Measurements from ENCODE around the gene EIF1AX.

DNA sequence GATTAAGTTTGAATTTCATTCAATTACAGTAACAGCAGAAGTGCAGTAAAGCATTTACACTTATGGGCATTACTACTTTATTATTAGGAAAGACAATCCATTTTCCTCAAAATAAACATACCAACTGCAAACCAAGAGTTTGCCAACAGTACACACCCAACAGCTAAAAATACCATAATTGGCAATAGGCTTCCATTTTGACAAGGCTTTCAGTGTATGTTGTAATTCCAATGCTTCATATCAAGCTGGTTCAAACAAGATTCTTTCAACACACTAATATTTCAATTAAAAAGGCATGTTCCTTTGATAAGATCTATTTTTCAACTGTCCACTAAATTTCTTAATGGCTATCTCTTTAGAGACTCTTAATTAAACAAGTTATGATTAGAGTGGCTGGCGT is 12.1 kb downstream of the EIF1AX start:
- TF ChIP-seq EZH2 (IDR thresholded peaks at IDR 0.05; ENCODE audit: insufficient read depth, poor library complexity, severe bottlenecking) = no peak
- TF ChIP-seq EZH2phosphoT487 (IDR thresholded peaks at IDR 0.05; ENCODE audit: insufficient read depth, low read depth) = no peak
